Measurements from ENCODE around the gene WDR7. TPM values are rescaled to one million over a fixed set of nuclear protein-coding genes. Genes with fewer than 3 reads are reported as not detected.

WDR7 gene
- total and polyA plus RNA-seq, 10 of the 15 experiments (the other 5 are each of a cell fraction or from before 2014, with no cell fraction given): 2.8 to 16.5 (median 11.7) TPM

DNA sequence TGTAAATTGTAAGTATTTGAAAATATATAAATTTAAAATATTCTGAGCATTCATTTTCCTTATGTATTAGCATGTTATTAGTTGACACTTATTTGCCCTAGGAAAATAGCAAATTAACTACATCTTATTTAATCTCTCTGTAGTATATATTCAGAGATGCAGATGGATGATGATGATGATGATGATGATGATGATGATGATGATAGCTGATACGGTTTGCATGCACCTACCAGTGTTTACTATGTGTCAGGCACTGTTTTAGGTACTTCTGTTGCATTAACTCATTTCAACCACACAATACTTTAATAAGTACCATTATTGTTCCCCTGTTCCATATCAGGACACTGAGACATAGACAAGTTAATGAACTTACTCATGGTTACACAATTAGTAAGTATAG, 304.3 kb downstream of the WDR7 start (continued):
- TF ChIP-seq, protein P1, sequence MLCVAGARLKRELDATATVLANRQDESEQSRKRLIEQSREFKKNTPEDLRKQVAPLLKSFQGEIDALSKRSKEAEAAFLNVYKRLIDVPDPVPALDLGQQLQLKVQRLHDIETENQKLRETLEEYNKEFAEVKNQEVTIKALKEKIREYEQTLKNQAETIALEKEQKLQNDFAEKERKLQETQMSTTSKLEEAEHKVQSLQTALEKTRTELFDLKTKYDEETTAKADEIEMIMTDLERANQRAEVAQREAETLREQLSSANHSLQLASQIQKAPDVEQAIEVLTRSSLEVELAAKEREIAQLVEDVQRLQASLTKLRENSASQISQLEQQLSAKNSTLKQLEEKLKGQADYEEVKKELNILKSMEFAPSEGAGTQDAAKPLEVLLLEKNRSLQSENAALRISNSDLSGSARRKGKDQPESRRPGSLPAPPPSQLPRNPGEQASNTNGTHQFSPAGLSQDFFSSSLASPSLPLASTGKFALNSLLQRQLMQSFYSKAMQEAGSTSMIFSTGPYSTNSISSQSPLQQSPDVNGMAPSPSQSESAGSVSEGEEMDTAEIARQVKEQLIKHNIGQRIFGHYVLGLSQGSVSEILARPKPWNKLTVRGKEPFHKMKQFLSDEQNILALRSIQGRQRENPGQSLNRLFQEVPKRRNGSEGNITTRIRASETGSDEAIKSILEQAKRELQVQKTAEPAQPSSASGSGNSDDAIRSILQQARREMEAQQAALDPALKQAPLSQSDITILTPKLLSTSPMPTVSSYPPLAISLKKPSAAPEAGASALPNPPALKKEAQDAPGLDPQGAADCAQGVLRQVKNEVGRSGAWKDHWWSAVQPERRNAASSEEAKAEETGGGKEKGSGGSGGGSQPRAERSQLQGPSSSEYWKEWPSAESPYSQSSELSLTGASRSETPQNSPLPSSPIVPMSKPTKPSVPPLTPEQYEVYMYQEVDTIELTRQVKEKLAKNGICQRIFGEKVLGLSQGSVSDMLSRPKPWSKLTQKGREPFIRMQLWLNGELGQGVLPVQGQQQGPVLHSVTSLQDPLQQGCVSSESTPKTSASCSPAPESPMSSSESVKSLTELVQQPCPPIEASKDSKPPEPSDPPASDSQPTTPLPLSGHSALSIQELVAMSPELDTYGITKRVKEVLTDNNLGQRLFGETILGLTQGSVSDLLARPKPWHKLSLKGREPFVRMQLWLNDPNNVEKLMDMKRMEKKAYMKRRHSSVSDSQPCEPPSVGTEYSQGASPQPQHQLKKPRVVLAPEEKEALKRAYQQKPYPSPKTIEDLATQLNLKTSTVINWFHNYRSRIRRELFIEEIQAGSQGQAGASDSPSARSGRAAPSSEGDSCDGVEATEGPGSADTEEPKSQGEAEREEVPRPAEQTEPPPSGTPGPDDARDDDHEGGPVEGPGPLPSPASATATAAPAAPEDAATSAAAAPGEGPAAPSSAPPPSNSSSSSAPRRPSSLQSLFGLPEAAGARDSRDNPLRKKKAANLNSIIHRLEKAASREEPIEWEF (IDR thresholded peaks at IDR 0.05; ENCODE audit: insufficient replicate concordance, low read depth, low read length): no peak
- TF ChIP-seq FOXM1 (IDR thresholded peaks at IDR 0.05; ENCODE audit: low read depth, low read length) (no peak), BCL11A (IDR thresholded peaks at IDR 0.05; ENCODE audit: low read depth, low read length) (no peak), SMARCA5 (IDR thresholded peaks at IDR 0.05) (no peak), EED (IDR thresholded peaks at IDR 0.05; ENCODE audit: low read depth) (no peak), MTA2 (IDR thresholded peaks at IDR 0.05; ENCODE audit: low read depth) (no peak), HDAC2 (IDR thresholded peaks at IDR 0.05) (no peak), MEF2B (IDR thresholded peaks at IDR 0.05; ENCODE audit: partially characterized antibody, poor library complexity, severe bottlenecking) (no peak), STAT3 (IDR thresholded peaks at IDR 0.05; ENCODE audit: low read depth, low read length) (no peak), MXI1 (IDR thresholded peaks at IDR 0.05; ENCODE audit: low read depth, low read length) (no peak)
- TF ChIP-seq, protein P2, sequence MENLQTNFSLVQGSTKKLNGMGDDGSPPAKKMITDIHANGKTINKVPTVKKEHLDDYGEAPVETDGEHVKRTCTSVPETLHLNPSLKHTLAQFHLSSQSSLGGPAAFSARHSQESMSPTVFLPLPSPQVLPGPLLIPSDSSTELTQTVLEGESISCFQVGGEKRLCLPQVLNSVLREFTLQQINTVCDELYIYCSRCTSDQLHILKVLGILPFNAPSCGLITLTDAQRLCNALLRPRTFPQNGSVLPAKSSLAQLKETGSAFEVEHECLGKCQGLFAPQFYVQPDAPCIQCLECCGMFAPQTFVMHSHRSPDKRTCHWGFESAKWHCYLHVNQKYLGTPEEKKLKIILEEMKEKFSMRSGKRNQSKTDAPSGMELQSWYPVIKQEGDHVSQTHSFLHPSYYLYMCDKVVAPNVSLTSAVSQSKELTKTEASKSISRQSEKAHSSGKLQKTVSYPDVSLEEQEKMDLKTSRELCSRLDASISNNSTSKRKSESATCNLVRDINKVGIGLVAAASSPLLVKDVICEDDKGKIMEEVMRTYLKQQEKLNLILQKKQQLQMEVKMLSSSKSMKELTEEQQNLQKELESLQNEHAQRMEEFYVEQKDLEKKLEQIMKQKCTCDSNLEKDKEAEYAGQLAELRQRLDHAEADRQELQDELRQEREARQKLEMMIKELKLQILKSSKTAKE (IDR thresholded peaks at IDR 0.05; ENCODE audit: low read depth, poor library complexity, severe bottlenecking): no peak
- TF ChIP-seq, protein P3, sequence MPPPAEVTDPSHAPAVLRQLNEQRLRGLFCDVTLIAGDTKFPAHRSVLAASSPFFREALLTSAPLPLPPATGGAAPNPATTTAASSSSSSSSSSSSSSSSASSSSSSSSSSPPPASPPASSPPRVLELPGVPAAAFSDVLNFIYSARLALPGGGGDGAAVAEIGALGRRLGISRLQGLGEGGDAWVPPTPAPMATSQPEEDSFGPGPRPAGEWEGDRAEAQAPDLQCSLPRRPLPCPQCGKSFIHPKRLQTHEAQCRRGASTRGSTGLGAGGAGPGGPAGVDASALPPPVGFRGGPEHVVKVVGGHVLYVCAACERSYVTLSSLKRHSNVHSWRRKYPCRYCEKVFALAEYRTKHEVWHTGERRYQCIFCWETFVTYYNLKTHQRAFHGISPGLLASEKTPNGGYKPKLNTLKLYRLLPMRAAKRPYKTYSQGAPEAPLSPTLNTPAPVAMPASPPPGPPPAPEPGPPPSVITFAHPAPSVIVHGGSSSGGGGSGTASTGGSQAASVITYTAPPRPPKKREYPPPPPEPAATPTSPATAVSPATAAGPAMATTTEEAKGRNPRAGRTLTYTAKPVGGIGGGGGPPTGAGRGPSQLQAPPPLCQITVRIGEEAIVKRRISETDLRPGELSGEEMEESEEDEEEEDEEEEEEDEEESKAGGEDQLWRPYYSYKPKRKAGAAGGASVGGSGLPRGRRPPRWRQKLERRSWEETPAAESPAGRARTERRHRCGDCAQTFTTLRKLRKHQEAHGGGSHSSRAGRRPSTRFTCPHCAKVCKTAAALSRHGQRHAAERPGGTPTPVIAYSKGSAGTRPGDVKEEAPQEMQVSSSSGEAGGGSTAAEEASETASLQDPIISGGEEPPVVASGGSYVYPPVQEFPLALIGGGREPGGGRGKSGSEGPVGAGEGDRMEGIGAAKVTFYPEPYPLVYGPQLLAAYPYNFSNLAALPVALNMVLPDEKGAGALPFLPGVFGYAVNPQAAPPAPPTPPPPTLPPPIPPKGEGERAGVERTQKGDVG (CRISPR knock-in tag; IDR thresholded peaks at IDR 0.05): no peak
